GM21528 (cell line): ENCODE results near the gene CSNK1G3.
"Not testable (repeated sequence)": the region's sequence is repeated elsewhere in the genome, so short reads cannot be mapped to it uniquely, and the experiment has no call there.

Source experiments
- ATAC-seq: cut with Tn5 transposase; IDR thresholded peaks from one replicate; pipeline ENCODE4 v1.9.1; 2021; ENCODE audit warnings: mild to moderate bottlenecking, moderate library complexity; ENCODE audit not compliant: unreplicated experiment, low FRiP score

Gene CSNK1G3

GRCh38 chr5:123511648-123512605, at the start of gene CSNK1G3:
Gene CSNK1G3, plus strand, starts transcription at chr5:123512177. Its CDS starts 33,487 bp downstream, at chr5:123545664.
- peak; percentile 98 for ATAC-seq

GRCh38 chr5:123466839-123467238, 45.1 kb upstream of the CSNK1G3 start:
- ATAC-seq, result not testable (repeated sequence)

- ATAC-seq, result no peak
These were observed 40.6 kb upstream of the CSNK1G3 start for GRCh38 chr5:123471385-123471784.

GRCh38 chr5:123472150-123472924, 39.6 kb upstream of the CSNK1G3 start:
- ATAC-seq, result no peak

GRCh38 chr5:123474228-123474627, 37.7 kb upstream of the CSNK1G3 start:
- no peak for ATAC-seq

GRCh38 chr5:123476731-123477130, 35.2 kb upstream of the CSNK1G3 start:
- no peak for ATAC-seq

- no peak for ATAC-seq
These were observed 33.4 kb upstream of the CSNK1G3 start for GRCh38 chr5:123478546-123478945.

GRCh38 chr5:123482258-123482657, 29.7 kb upstream of the CSNK1G3 start:
- no peak for ATAC-seq

- no peak for ATAC-seq
These were observed 28.4 kb upstream of the CSNK1G3 start for GRCh38 chr5:123483446-123484077.

GRCh38 chr5:123485275-123485674, 26.7 kb upstream of the CSNK1G3 start:
- ATAC-seq, result no peak

GRCh38 chr5:123486951-123487655, 24.9 kb upstream of the CSNK1G3 start:
- ATAC-seq, result no peak

- no peak for ATAC-seq
These were observed 21.0 kb upstream of the CSNK1G3 start for GRCh38 chr5:123490974-123491373.

GRCh38 chr5:123495211-123495610, 16.8 kb upstream of the CSNK1G3 start:
- ATAC-seq, result not testable (repeated sequence)

- ATAC-seq, result no peak
These were observed 15.1 kb upstream of the CSNK1G3 start for GRCh38 chr5:123496892-123497291.

GRCh38 chr5:123500471-123500870, 11.5 kb upstream of the CSNK1G3 start:
- ATAC-seq, result no peak

- no peak for ATAC-seq
These were observed 9.9 kb upstream of the CSNK1G3 start for GRCh38 chr5:123502120-123502519.

- ATAC-seq, result no peak
These were observed 8.7 kb upstream of the CSNK1G3 start for GRCh38 chr5:123503299-123503698.

- no peak for ATAC-seq
These were observed 6.3 kb upstream of the CSNK1G3 start for GRCh38 chr5:123505633-123506032.

- no peak for ATAC-seq
These were observed 3.5 kb upstream of the CSNK1G3 start for GRCh38 chr5:123508441-123508840.

GRCh38 chr5:123511290-123511647, 708 bp upstream of the CSNK1G3 start:
- ATAC-seq, result no peak
